Upper lobe of left lung (tissue), 4 donors: ENCODE measurements around the gene NDUFB10.

Experiments used
- POLR2A ChIP-seq, 4 donors: fragments of 450-650 bp; IDR thresholded peaks; one replicate each; pipeline ENCODE4 v1.5.1; 2016 to 2017; ENCODE audit warnings: antibody characterized with exemption in 4 of 4, mild to moderate bottlenecking in 2 of 4
- POLR2AphosphoS5 ChIP-seq, 2 donors: sonication (generic); formaldehyde crosslinking; IDR thresholded peaks; one replicate each; pipeline ENCODE4 v1.5.1; 2017; ENCODE audit warnings: antibody characterized with exemption in 2 of 2
- TF ChIP-seq, protein P1 (sequence below), 6 experiments: fragments of 450-650 bp in 4 of 6; fragments of 200-600 bp in 2 of 6; sonication (generic) in 2 of 6; IDR thresholded peaks; one replicate each; pipeline ENCODE4 v1.5.1; 2016 to 2019; ENCODE audit warnings: antibody characterized with exemption in 6 of 6

DNA sequence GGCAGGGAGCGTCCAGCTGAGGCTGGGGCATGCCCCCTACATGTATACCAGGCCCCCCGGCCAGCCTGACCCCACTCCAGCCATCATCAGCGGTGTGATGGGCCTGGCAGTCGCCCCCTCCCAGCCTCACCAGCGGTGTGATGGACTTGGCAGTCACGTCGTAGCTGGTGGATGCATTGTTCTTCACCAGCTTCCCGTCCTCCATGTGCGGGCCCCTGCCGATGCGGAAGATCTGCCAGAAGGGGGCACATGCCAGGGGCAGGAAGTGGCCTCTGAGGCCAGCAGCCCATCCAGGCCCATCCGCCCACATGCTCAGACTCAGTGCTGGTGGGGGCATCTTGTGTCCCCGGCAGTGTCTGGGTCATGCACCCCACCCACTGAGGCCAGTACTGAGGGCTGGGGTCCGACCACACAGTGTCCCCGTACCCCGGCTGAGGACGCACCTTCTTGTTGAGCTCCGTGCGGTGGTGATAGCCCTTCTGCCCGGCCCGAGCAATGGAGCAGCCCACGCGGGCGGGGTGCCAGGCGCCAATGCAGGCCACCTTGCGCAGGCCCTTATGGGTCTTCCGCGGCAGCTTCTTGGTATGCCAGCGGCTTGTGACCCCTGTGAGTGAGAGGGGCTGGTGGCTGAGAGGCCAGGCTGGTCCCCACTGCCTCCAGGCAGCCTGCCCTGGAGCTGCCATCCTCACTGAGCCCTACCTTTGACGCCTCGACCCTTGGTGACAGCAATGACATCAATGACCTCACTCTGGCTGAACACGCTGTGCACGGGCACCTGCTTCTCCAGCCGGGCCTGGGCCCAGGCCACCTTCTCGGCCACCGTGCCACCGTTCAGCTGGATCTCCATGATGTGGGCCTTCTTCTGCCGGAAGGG lies 12.6 kb upstream of the NDUFB10 start:
- no peak for TF ChIP-seq POLR2A (IDR thresholded peaks at IDR 0.05)
- TF ChIP-seq POLR2AphosphoS5 (IDR thresholded peaks at IDR 0.05) = no peak
- TF ChIP-seq, protein P1, sequence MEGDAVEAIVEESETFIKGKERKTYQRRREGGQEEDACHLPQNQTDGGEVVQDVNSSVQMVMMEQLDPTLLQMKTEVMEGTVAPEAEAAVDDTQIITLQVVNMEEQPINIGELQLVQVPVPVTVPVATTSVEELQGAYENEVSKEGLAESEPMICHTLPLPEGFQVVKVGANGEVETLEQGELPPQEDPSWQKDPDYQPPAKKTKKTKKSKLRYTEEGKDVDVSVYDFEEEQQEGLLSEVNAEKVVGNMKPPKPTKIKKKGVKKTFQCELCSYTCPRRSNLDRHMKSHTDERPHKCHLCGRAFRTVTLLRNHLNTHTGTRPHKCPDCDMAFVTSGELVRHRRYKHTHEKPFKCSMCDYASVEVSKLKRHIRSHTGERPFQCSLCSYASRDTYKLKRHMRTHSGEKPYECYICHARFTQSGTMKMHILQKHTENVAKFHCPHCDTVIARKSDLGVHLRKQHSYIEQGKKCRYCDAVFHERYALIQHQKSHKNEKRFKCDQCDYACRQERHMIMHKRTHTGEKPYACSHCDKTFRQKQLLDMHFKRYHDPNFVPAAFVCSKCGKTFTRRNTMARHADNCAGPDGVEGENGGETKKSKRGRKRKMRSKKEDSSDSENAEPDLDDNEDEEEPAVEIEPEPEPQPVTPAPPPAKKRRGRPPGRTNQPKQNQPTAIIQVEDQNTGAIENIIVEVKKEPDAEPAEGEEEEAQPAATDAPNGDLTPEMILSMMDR (IDR thresholded peaks at IDR 0.05) = no peak
